Astrocyte (in vitro differentiated cells and primary cell): ENCODE data around the gene MEN1. TPM values are rescaled to one million over a fixed set of nuclear protein-coding genes. Genes with fewer than 3 reads are reported as not detected.

ENCODE experiments used
- DNase-seq: peaks from one replicate; pipeline ENCODE4 v3.0.0-alpha.2; 2010; ENCODE audit warnings: low read depth
- FAIRE-seq: peaks from 2 replicates; lab custom pipeline; 2011; peaks lifted over from hg19 to GRCh38; lab: Jason Lieb, UNC
- H2AFZ ChIP-seq: 2 replicates; pipeline ENCODE4 v1.6.0; 2012; ENCODE audit warnings: low read depth, low read length, inconsistent platforms
- H3K27ac ChIP-seq: 2 replicates; pipeline ENCODE4 v1.5.1; 2011; ENCODE audit warnings: low read depth, low read length, inconsistent platforms
- H3K27me3 ChIP-seq: 2 replicates; pipeline ENCODE4 v1.6.0; 2011; ENCODE audit warnings: low read length, inconsistent platforms; ENCODE audit not compliant: insufficient read depth
- H3K36me3 ChIP-seq: 2 replicates; pipeline ENCODE4 v1.5.1; 2011; ENCODE audit warnings: low read length, inconsistent platforms; ENCODE audit not compliant: insufficient read depth
- H3K4me1 ChIP-seq: 2 replicates; pipeline ENCODE4 v1.5.1; 2011; ENCODE audit warnings: low read length, inconsistent platforms; ENCODE audit not compliant: insufficient read depth
- H3K4me2 ChIP-seq: 2 replicates; pipeline ENCODE4 v1.6.0; 2012; ENCODE audit warnings: low read length, inconsistent platforms
- H3K4me3 ChIP-seq: 2 replicates; pipeline ENCODE4 v1.5.1; 2011; ENCODE audit warnings: low read depth, mild to moderate bottlenecking, low read length, inconsistent platforms; ENCODE audit not compliant: insufficient read depth
- H3K79me2 ChIP-seq: 2 replicates; pipeline ENCODE4 v1.6.0; 2012; ENCODE audit warnings: mild to moderate bottlenecking, low read length, inconsistent platforms; ENCODE audit not compliant: insufficient read depth
- H3K9ac ChIP-seq: 2 replicates; pipeline ENCODE4 v1.6.0; 2012; ENCODE audit warnings: mild to moderate bottlenecking, low read length, inconsistent platforms
- H3K9me3 ChIP-seq: 2 replicates; pipeline ENCODE4 v1.5.1; 2012; ENCODE audit warnings: low read depth, mild to moderate bottlenecking, low read length, inconsistent platforms; ENCODE audit not compliant: insufficient read depth
- H4K20me1 ChIP-seq: 2 replicates; pipeline ENCODE4 v1.6.0; 2012; ENCODE audit warnings: low read length, inconsistent platforms; ENCODE audit not compliant: insufficient read depth
- H3K27ac Mint-ChIP-seq: one replicate; pipeline ENCODE4 v1.8.0; 2021; ENCODE audit warnings: mild to moderate bottlenecking, mixed read lengths; ENCODE audit not compliant: unreplicated experiment
- H3K27me3 Mint-ChIP-seq: one replicate; pipeline ENCODE4 v1.8.0; 2021; ENCODE audit warnings: low read depth, mixed read lengths; ENCODE audit not compliant: unreplicated experiment
- H3K36me3 Mint-ChIP-seq: one replicate; pipeline ENCODE4 v1.8.0; 2021; ENCODE audit warnings: low read depth, mixed read lengths; ENCODE audit not compliant: unreplicated experiment
- H3K4me1 Mint-ChIP-seq: one replicate; pipeline ENCODE4 v1.8.0; 2021; ENCODE audit warnings: low read depth, mixed read lengths; ENCODE audit not compliant: unreplicated experiment
- H3K4me3 Mint-ChIP-seq: one replicate; pipeline ENCODE4 v1.8.0; 2021; ENCODE audit warnings: mild to moderate bottlenecking, moderate library complexity, mixed read lengths; ENCODE audit not compliant: unreplicated experiment
- H3K9me3 Mint-ChIP-seq: one replicate; pipeline ENCODE4 v1.8.0; 2021; ENCODE audit warnings: mild to moderate bottlenecking, mixed read lengths; ENCODE audit not compliant: unreplicated experiment
- EZH2 ChIP-seq: IDR thresholded peaks from 2 replicates; pipeline ENCODE4 v1.6.1; 2012; ENCODE audit warnings: mild to moderate bottlenecking, low read length, inconsistent platforms; ENCODE audit not compliant: insufficient read depth
- total RNA-seq: library from RNA; stranded (reverse); gene quantifications from 2 replicates; pipeline ENCODE4 v1.2.1, GENCODE V29; 2021
- TF ChIP-seq, protein P1 (sequence below): IDR thresholded peaks from 2 replicates; pipeline ENCODE4 v1.5.1; 2011; ENCODE audit warnings: low read depth, mild to moderate bottlenecking, inconsistent platforms, low read length, moderate library complexity; ENCODE audit not compliant: insufficient read depth

MEN1 gene
- total RNA-seq, 1 donor from 2014 or later = 26.0 TPM

- no peak overlapping the region for H3K4me3 Mint-ChIP-seq
- H3K27me3 Mint-ChIP-seq = no peaks in the 10 kb centered on the region
- DNase-seq (no peak), FAIRE-seq (no peak)
- no peaks in the 10 kb centered on the region for H3K9me3 Mint-ChIP-seq
- no peak overlapping the region for H3K4me3 ChIP-seq
- peaks cover 17% of the 10 kb centered on the region for H3K79me2 ChIP-seq
- no peak for TF ChIP-seq EZH2
- TF ChIP-seq, protein P1, sequence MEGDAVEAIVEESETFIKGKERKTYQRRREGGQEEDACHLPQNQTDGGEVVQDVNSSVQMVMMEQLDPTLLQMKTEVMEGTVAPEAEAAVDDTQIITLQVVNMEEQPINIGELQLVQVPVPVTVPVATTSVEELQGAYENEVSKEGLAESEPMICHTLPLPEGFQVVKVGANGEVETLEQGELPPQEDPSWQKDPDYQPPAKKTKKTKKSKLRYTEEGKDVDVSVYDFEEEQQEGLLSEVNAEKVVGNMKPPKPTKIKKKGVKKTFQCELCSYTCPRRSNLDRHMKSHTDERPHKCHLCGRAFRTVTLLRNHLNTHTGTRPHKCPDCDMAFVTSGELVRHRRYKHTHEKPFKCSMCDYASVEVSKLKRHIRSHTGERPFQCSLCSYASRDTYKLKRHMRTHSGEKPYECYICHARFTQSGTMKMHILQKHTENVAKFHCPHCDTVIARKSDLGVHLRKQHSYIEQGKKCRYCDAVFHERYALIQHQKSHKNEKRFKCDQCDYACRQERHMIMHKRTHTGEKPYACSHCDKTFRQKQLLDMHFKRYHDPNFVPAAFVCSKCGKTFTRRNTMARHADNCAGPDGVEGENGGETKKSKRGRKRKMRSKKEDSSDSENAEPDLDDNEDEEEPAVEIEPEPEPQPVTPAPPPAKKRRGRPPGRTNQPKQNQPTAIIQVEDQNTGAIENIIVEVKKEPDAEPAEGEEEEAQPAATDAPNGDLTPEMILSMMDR = no peak
- H3K4me1 Mint-ChIP-seq = peaks cover 6% of the 10 kb centered on the region
- peaks cover 18% of the 10 kb centered on the region for H4K20me1 ChIP-seq
- H3K9ac ChIP-seq = no peak overlapping the region
- H3K27me3 ChIP-seq = no peaks in the 10 kb centered on the region
- H3K27ac ChIP-seq = no peak overlapping the region
- no peak overlapping the region for H3K27ac Mint-ChIP-seq
- peaks cover 4% of the 10 kb centered on the region for H3K36me3 Mint-ChIP-seq
- H3K36me3 ChIP-seq = peaks cover 2% of the 10 kb centered on the region
- no peak overlapping the region for H2AFZ ChIP-seq
- H3K4me1 ChIP-seq = peaks cover 17% of the 10 kb centered on the region
- no peaks in the 10 kb centered on the region for H3K9me3 ChIP-seq
- H3K4me2 ChIP-seq = no peak overlapping the region
These were observed 4.9 kb downstream of the MEN1 start for GRCh38 chr11:64805481-64805880.

DNA sequence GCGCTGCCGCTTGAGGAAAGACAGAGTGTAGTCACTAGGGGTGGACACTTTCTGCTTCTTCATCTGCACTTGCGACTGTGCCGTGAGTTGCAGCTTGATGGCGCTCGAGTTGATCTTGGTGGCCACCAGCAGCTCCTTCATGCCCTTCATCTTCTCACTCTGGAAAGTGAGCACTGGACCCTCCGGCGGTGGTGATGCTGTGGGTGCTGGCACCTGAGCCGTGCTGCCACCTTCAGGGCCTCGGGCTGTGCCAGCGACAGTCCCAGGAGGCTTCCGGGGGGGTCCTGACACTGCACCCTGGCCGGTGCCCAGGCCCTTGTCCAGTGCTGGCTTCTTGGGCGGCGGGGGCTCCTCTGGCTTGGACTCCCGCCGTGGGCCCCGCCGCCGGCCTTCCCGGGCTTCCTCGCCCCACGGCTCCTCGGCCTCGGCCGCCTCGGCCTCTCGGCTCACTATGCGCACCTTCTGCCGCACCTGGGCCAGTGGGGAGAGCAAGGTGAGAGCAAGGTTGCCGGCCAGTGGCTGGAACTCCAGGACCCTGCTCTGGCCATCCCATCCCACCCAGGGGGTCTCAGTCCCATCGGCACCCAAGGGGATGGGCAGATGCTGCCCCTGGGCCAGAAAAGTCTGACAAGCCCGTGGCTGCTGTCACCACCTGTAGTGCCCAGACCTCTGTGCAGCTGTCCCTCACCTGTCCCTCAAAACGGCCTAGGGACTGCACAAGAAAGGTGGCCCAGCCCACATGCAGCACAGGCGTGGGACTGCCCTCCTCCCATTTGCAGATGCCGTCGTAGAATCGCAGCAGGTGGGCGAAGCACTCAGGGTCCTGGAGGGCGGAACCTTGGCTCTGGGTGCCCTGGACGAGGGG lies 5.8 kb downstream of the MEN1 start:
- Histone ChIP-seq H3K9ac (no peak overlapping the region), H2AFZ (no peak overlapping the region), H3K36me3 (peaks cover 2% of the 10 kb centered on the region), H3K79me2 (peaks cover 9% of the 10 kb centered on the region), H3K4me3 (no peak overlapping the region), H3K4me2 (peak overlapping the region; percentile 91), H3K27ac (no peak overlapping the region), H3K9me3 (no peaks in the 10 kb centered on the region), H3K27me3 (no peaks in the 10 kb centered on the region), H4K20me1 (peaks cover 18% of the 10 kb centered on the region), H3K4me1 (peaks cover 14% of the 10 kb centered on the region)
- Mint-ChIP-seq H3K27me3 (no peaks in the 10 kb centered on the region), H3K36me3 (peaks cover 4% of the 10 kb centered on the region), H3K27ac (no peak overlapping the region), H3K4me3 (peak overlapping the region; percentile 94), H3K4me1 (peaks cover 5% of the 10 kb centered on the region), H3K9me3 (no peaks in the 10 kb centered on the region)
- no peak for DNase-seq
- no peak for TF ChIP-seq EZH2
- TF ChIP-seq, protein P1 = no peak
- FAIRE-seq = no peak
